Type B pancreatic cell (in vitro differentiated cells): Measurements from ENCODE around the gene CTBP2. TPM values are rescaled to one million over a fixed set of nuclear protein-coding genes. Genes with fewer than 3 reads are reported as not detected.

Experiments used
- DNase-seq: peaks from one replicate; pipeline ENCODE4 v3.0.0; 2021; ENCODE audit warnings: mixed read lengths; ENCODE audit not compliant: unreplicated experiment; ENCODE audit errors: extremely low spot score
- H3K27ac Mint-ChIP-seq: 2 replicates; pipeline ENCODE4 v1.8.0; 2021; ENCODE audit warnings: mild to moderate bottlenecking, mixed read lengths
- H3K27me3 Mint-ChIP-seq: 2 replicates; pipeline ENCODE4 v1.8.0; 2021; ENCODE audit warnings: mixed read lengths
- H3K36me3 Mint-ChIP-seq: 2 replicates; pipeline ENCODE4 v1.8.0; 2021; ENCODE audit warnings: mixed read lengths
- H3K4me1 Mint-ChIP-seq: one replicate; pipeline ENCODE4 v1.8.0; 2021; ENCODE audit warnings: mixed read lengths; ENCODE audit not compliant: unreplicated experiment
- H3K4me3 Mint-ChIP-seq: 2 replicates; pipeline ENCODE4 v1.8.0; 2021; ENCODE audit warnings: mild to moderate bottlenecking, mixed read lengths
- H3K9me3 Mint-ChIP-seq: 2 replicates; pipeline ENCODE4 v1.8.0; 2021; ENCODE audit warnings: mixed read lengths
- CTCF ChIP-seq: fragments of 200-600 bp; sonication (generic); conservative IDR thresholded peaks from 2 replicates; pipeline ENCODE4 v1.5.0; 2021; ENCODE audit warnings: antibody characterized with exemption, mild to moderate bottlenecking
- total RNA-seq: library from RNA; stranded (reverse); gene quantifications from 2 replicates; pipeline ENCODE4 v1.2.1, GENCODE V29; 2021; ENCODE audit warnings: low replicate concordance

CTBP2 gene
- total RNA-seq, 1 donor from 2014 or later = 113 TPM

GRCh38 chr10:125204400-125204799, 44.0 kb upstream of the CTBP2 start:
- Mint-ChIP-seq H3K4me1 (peaks cover 4% of the 10 kb centered on the region), H3K4me3 (no peak overlapping the region), H3K27me3 (peaks cover 5% of the 10 kb centered on the region), H3K27ac (no peak overlapping the region), H3K36me3 (no peaks in the 10 kb centered on the region), H3K9me3 (no peaks in the 10 kb centered on the region)
- no peak for DNase-seq
- no peak for TF ChIP-seq CTCF

GRCh38 chr10:125203186-125203800, 42.9 kb upstream of the CTBP2 start:
- Mint-ChIP-seq H3K27ac (no peak overlapping the region), H3K9me3 (no peaks in the 10 kb centered on the region), H3K4me1 (no peaks in the 10 kb centered on the region), H3K4me3 (no peak overlapping the region), H3K36me3 (no peaks in the 10 kb centered on the region), H3K27me3 (peaks cover 5% of the 10 kb centered on the region)
- no peak for DNase-seq
- no peak for TF ChIP-seq CTCF

GRCh38 chr10:125201791-125202622, 41.6 kb upstream of the CTBP2 start:
- Mint-ChIP-seq H3K27ac (no peak overlapping the region), H3K27me3 (peaks cover 2% of the 10 kb centered on the region)

GRCh38 chr10:125201108-125201524, 40.8 kb upstream of the CTBP2 start:
- Mint-ChIP-seq H3K9me3 (no peaks in the 10 kb centered on the region), H3K4me3 (no peak overlapping the region), H3K36me3 (no peaks in the 10 kb centered on the region), H3K4me1 (no peaks in the 10 kb centered on the region), H3K27ac (no peak overlapping the region), H3K27me3 (peaks cover 2% of the 10 kb centered on the region)
- TF ChIP-seq CTCF = no peak
- DNase-seq = no peak

More at GRCh38 chr10:125201791-125202622, 41.6 kb upstream of the CTBP2 start:
- DNase-seq = no peak
- TF ChIP-seq CTCF = no peak
- no peaks in the 10 kb centered on the region for H3K4me1 Mint-ChIP-seq
- no peaks in the 10 kb centered on the region for H3K36me3 Mint-ChIP-seq
- no peaks in the 10 kb centered on the region for H3K9me3 Mint-ChIP-seq
- no peak overlapping the region for H3K4me3 Mint-ChIP-seq

GRCh38 chr10:125200396-125200795, 40.0 kb upstream of the CTBP2 start:
- TF ChIP-seq CTCF = no peak
- Mint-ChIP-seq H3K4me3 (no peak overlapping the region), H3K9me3 (no peaks in the 10 kb centered on the region), H3K4me1 (no peaks in the 10 kb centered on the region), H3K27ac (no peak overlapping the region), H3K27me3 (peaks cover 2% of the 10 kb centered on the region), H3K36me3 (no peaks in the 10 kb centered on the region)
- no peak for DNase-seq
